KMS-11 (cell line): ENCODE results near the gene ABCA4.

Experiments used
- H2AFZ ChIP-seq: fragments of 200-600 bp; sonication (generic); 2 replicates; pipeline ENCODE4 v1.6.1; 2016; ENCODE audit warnings: antibody characterized with exemption, mixed run types, low read depth
- H3K27ac ChIP-seq: fragments of 200-600 bp; sonication (generic); 2 replicates; pipeline ENCODE4 v1.6.1; 2016; ENCODE audit warnings: mild to moderate bottlenecking, mixed run types
- H3K27me3 ChIP-seq: fragments of 200-600 bp; sonication (generic); 2 replicates; pipeline ENCODE4 v1.6.1; 2017; ENCODE audit warnings: mild to moderate bottlenecking, low read depth, mixed run types, moderate library complexity; ENCODE audit not compliant: insufficient read depth
- H3K36me3 ChIP-seq: fragments of 200-600 bp; sonication (generic); 2 replicates; pipeline ENCODE4 v1.6.1; 2017; ENCODE audit warnings: mild to moderate bottlenecking, mixed run types; ENCODE audit not compliant: insufficient read depth
- H3K4me1 ChIP-seq: fragments of 200-600 bp; sonication (generic); 2 replicates; pipeline ENCODE4 v1.6.1; 2016; ENCODE audit warnings: mild to moderate bottlenecking, low read depth, mixed run types; ENCODE audit not compliant: poor library complexity, severe bottlenecking
- H3K4me2 ChIP-seq: fragments of 200-600 bp; sonication (generic); 2 replicates; pipeline ENCODE4 v1.7.0; 2016; ENCODE audit warnings: mild to moderate bottlenecking, mixed run types
- H3K4me3 ChIP-seq: fragments of 200-600 bp; sonication (generic); IDR thresholded peaks from 2 replicates; pipeline ENCODE4 v1.6.1; 2017; ENCODE audit warnings: low read depth, low read length, mixed read lengths; ENCODE audit not compliant: insufficient read depth
- H3K79me2 ChIP-seq: fragments of 200-600 bp; sonication (generic); 2 replicates; pipeline ENCODE4 v1.6.1; 2016; ENCODE audit warnings: low read depth, mixed run types; ENCODE audit not compliant: insufficient read depth
- H3K9ac ChIP-seq: fragments of 200-600 bp; sonication (generic); 2 replicates; pipeline ENCODE4 v1.6.1; 2016; ENCODE audit warnings: mild to moderate bottlenecking, mixed run types
- H4K20me1 ChIP-seq: fragments of 200-600 bp; sonication (generic); 2 replicates; pipeline ENCODE4 v1.6.1; 2016; ENCODE audit warnings: mild to moderate bottlenecking, mixed run types; ENCODE audit not compliant: insufficient read depth
- TF ChIP-seq, protein P1 (sequence below): fragments of 200-600 bp; sonication (generic); conservative IDR thresholded peaks from 2 replicates; pipeline ENCODE4 v1.6.1; 2017; ENCODE audit warnings: low read depth, mild to moderate bottlenecking, antibody characterized with exemption, low read length, moderate library complexity, mixed read lengths

Gene ABCA4

DNA sequence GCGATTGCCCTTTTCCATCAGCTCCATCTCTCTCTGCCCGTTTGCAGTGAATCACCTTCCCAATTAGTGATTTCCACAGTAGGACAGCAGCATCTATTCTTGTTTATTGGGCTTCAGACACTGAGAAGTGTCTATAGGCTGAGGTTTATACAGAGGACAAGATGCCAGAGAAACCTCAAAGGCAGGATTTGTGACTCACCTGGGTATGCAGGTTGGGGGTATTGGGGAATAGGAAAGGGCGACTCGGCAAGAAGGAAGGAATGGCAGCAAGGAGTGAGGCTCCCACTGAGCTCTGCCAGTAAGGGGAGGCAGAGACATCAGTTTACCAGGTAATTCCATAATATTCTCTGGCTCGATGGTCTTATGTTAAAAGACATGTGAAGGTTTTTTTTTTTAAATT is 25.3 kb upstream of the ABCA4 start:
- no peaks in the 10 kb centered on the region for H3K79me2 ChIP-seq
- no peak overlapping the region for H3K4me2 ChIP-seq
- H3K4me3 ChIP-seq, result no peak overlapping the region
- H3K9ac ChIP-seq, result no peak overlapping the region
- H3K27me3 ChIP-seq, result no peaks in the 10 kb centered on the region
- no peaks in the 10 kb centered on the region for H4K20me1 ChIP-seq
- H3K36me3 ChIP-seq, result no peaks in the 10 kb centered on the region
- TF ChIP-seq, protein P1, sequence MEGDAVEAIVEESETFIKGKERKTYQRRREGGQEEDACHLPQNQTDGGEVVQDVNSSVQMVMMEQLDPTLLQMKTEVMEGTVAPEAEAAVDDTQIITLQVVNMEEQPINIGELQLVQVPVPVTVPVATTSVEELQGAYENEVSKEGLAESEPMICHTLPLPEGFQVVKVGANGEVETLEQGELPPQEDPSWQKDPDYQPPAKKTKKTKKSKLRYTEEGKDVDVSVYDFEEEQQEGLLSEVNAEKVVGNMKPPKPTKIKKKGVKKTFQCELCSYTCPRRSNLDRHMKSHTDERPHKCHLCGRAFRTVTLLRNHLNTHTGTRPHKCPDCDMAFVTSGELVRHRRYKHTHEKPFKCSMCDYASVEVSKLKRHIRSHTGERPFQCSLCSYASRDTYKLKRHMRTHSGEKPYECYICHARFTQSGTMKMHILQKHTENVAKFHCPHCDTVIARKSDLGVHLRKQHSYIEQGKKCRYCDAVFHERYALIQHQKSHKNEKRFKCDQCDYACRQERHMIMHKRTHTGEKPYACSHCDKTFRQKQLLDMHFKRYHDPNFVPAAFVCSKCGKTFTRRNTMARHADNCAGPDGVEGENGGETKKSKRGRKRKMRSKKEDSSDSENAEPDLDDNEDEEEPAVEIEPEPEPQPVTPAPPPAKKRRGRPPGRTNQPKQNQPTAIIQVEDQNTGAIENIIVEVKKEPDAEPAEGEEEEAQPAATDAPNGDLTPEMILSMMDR, result no peak
- no peak overlapping the region for H3K27ac ChIP-seq
- no peaks in the 10 kb centered on the region for H3K4me1 ChIP-seq
- H2AFZ ChIP-seq, result no peak overlapping the region

DNA sequence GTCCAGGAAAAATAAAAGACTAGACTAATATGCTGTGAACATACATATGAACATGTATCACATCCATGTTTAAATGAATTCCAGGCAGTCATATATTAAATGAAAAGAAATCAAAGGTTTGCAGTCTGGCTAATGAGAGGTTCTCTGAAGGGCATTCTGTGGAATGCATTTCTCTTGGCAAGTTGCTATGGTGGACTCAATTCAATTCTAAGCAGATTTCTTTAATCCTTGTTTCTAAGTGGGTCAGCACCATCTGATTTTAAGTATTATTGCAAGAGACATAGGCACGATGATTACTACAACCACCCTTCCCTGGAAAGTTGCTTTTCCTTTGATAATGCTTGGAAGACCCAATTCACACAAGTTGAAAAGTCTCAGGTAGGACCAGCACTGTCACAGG is 23.9 kb upstream of the ABCA4 start:
- no peak overlapping the region for H3K4me2 ChIP-seq
- TF ChIP-seq, protein P1, result no peak
- H3K27me3 ChIP-seq, result no peaks in the 10 kb centered on the region
- no peak overlapping the region for H2AFZ ChIP-seq
- no peaks in the 10 kb centered on the region for H3K36me3 ChIP-seq
- no peak overlapping the region for H3K4me3 ChIP-seq
- H4K20me1 ChIP-seq, result no peaks in the 10 kb centered on the region
- no peak overlapping the region for H3K9ac ChIP-seq
- H3K27ac ChIP-seq, result no peak overlapping the region
- no peaks in the 10 kb centered on the region for H3K79me2 ChIP-seq
- H3K4me1 ChIP-seq, result no peaks in the 10 kb centered on the region

- H3K79me2 ChIP-seq, result no peaks in the 10 kb centered on the region
- H4K20me1 ChIP-seq, result no peaks in the 10 kb centered on the region
- no peak overlapping the region for H3K4me2 ChIP-seq
- no peaks in the 10 kb centered on the region for H3K4me1 ChIP-seq
- no peak overlapping the region for H3K9ac ChIP-seq
- H3K36me3 ChIP-seq, result no peaks in the 10 kb centered on the region
- no peak overlapping the region for H2AFZ ChIP-seq
- no peak overlapping the region for H3K27ac ChIP-seq
- TF ChIP-seq, protein P1, result no peak
- no peak overlapping the region for H3K4me3 ChIP-seq
- no peaks in the 10 kb centered on the region for H3K27me3 ChIP-seq
Measured at GRCh38 chr1:94143809-94144176, 22.8 kb upstream of the ABCA4 start.

DNA sequence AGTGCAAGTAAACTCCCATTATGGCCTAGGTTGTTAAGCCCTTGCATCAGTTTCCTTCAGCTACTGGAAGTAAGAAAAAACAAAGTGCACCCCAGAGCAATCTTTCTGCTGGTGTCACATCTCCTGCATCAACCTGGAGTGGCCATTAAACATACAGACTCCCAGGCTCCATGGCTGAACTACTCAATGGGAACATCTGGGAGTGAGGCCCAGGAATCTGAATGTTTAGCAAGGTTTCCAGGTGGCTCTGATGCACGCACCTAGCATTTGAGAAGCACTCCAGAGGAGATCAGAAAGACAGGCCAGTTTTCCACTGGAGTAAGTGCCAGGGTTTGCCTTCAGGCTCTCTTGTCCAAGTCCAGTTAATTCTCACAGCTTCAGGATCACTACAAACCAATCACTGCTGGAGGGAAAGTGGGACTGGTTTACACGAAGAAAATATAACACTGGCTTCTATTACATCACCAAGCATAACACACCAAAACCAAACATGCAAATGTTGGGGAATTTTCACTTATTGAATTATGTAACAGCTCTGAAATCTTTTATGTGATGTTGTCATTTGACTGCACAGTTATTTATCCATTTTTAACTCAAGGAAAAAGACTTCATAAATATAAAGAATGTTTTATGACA is 22.3 kb upstream of the ABCA4 start:
- Histone ChIP-seq H3K4me2 (no peak overlapping the region), H3K79me2 (no peaks in the 10 kb centered on the region), H4K20me1 (no peaks in the 10 kb centered on the region), H3K4me1 (no peaks in the 10 kb centered on the region), H2AFZ (no peak overlapping the region), H3K36me3 (no peaks in the 10 kb centered on the region), H3K9ac (no peak overlapping the region), H3K4me3 (no peak overlapping the region), H3K27ac (no peak overlapping the region), H3K27me3 (no peaks in the 10 kb centered on the region)
- TF ChIP-seq, protein P1, result no peak
